Right atrium auricular region (tissue), 2 donors: ENCODE data around the gene PTGES3L. TPM values are rescaled to one million over a fixed set of nuclear protein-coding genes. Genes with fewer than 3 reads are reported as not detected.
A peak's percentile ranks its signal among the peaks of the same experiment; 100 is the strongest.
"Not testable (repeated sequence)": the region's sequence is repeated elsewhere in the genome, so short reads cannot be mapped to it uniquely, and the experiment has no call there.

Experiments used
- DNase-seq: peaks from one replicate; pipeline ENCODE4 v3.0.0-alpha.2; 2019; ENCODE audit warnings: low spot score
- H3K27ac ChIP-seq, 2 donors: fragments of 200-600 bp; sonication (generic); 1 replicate in 1 of 2; 2 replicates in 1 of 2; pipeline ENCODE4 v1.5.1; 2016 to 2019
- H3K27me3 ChIP-seq, 2 donors: fragments of 200-600 bp; sonication (generic); one replicate each; pipeline versions ENCODE4 v1.5.1 to v1.6.0; 2017 to 2019
- H3K36me3 ChIP-seq: fragments of 200-600 bp; sonication (generic); one replicate; pipeline ENCODE4 v1.5.1; 2016
- H3K4me1 ChIP-seq, 2 donors: fragments of 200-600 bp; sonication (generic); one replicate each; pipeline versions ENCODE4 v1.5.1 to v1.6.0; 2017 to 2019
- H3K4me3 ChIP-seq, 2 donors: fragments of 200-600 bp; sonication (generic); 1 replicate in 1 of 2; 2 replicates in 1 of 2; pipeline ENCODE4 v1.5.1; 2017 to 2019; ENCODE audit warnings: mild to moderate bottlenecking in 1 of 2, moderate library complexity in 1 of 2
- H3K9me3 ChIP-seq, 2 donors: fragments of 200-600 bp; sonication (generic); one replicate each; pipeline ENCODE4 v1.5.1; 2019
- CTCF ChIP-seq, 2 donors: fragments of 200-600 bp; sonication (generic); IDR thresholded peaks; one replicate each; pipeline ENCODE4 v1.5.1; 2019; ENCODE audit warnings: antibody characterized with exemption in 2 of 2
- total RNA-seq, 2 donors: library from RNA; depleted of rRNA; stranded (reverse); fragments of >200 nt; gene quantifications; one replicate each; pipeline ENCODE4 v1.1.0, GENCODE V29; 2016

The PTGES3L gene
- total RNA-seq, 2 donors from 2014 or later, result 29.6 to 52.3 TPM

GRCh38 chr17:43010667-43011308 is 30.9 kb upstream of the PTGES3L start:
- DNase-seq, result no peak
- no peaks in the 10 kb centered on the region for H3K9me3 ChIP-seq
- H3K4me3 ChIP-seq, result no peak overlapping the region
- H3K27ac ChIP-seq, result peak overlapping the region; percentile 35 to 56
- H3K4me1 ChIP-seq, result peaks cover 0 to 71% of the 10 kb centered on the region in 2 donors
- TF ChIP-seq CTCF (IDR thresholded peaks at IDR 0.05), result no peak
- H3K27me3 ChIP-seq, result no peaks in the 10 kb centered on the region
- H3K36me3 ChIP-seq, result peaks cover 11% of the 10 kb centered on the region

GRCh38 chr17:43006639-43007551 is 27.0 kb upstream of the PTGES3L start, which contains the start of gene IFI35:
Gene IFI35, plus strand, starts transcription at chr17:43006784. Its CDS starts 164 bp downstream, at chr17:43006948.
- H3K4me1 ChIP-seq, result peaks cover 0 to 33% of the 10 kb centered on the region in 2 donors
- TF ChIP-seq CTCF (IDR thresholded peaks at IDR 0.05), result peak; percentile 15 to 77
- no peaks in the 10 kb centered on the region for H3K9me3 ChIP-seq
- H3K27ac ChIP-seq, result peak within 1 kb of the TSS; percentile 82 to 88
- peaks cover 20% of the 10 kb centered on the region for H3K36me3 ChIP-seq
- DNase-seq, result peak; percentile 92
- H3K4me3 ChIP-seq, result peak within 1 kb of the TSS; percentile 55 to 64
- H3K27me3 ChIP-seq, result no peaks in the 10 kb centered on the region

DNA sequence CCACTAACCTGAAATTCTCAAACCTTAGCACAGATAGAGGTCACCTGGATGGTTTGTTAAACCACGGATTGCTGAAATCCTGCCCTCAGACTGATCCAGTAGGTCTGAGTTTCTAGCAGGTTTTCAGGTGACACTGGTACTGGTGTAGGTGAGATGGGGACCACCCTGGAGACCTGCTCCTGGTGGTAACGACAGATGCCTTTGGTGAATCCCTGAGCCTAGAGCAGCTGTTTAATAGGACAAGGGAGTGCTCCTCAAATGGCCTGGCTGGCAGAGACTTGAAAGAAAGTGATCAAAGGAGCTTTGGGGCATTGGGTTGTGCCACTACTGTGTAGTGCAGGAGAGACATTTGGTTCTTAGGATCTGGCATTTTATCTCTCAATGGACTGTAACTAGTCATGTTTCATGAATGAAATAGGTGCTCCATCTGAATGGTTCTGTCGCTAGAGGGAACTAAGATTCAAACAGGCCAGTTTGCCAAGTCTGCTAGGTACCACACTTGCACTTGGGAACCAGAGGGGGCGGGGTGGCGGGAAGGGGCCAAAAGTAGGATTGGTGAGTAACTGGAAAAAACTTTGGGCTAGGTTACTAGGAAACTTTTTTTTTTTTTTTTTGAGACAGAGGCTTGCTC is 23.8 kb upstream of the PTGES3L start:
- Histone ChIP-seq H3K9me3 (no peaks in the 10 kb centered on the region), H3K4me3 (no peak overlapping the region), H3K4me1 (peaks cover 0 to 37% of the 10 kb centered on the region in 2 donors), H3K36me3 (peaks cover 45% of the 10 kb centered on the region), H3K27ac (no peak overlapping the region), H3K27me3 (no peaks in the 10 kb centered on the region)
- no peak for DNase-seq
- TF ChIP-seq CTCF (IDR thresholded peaks at IDR 0.05), result no peak

DNA sequence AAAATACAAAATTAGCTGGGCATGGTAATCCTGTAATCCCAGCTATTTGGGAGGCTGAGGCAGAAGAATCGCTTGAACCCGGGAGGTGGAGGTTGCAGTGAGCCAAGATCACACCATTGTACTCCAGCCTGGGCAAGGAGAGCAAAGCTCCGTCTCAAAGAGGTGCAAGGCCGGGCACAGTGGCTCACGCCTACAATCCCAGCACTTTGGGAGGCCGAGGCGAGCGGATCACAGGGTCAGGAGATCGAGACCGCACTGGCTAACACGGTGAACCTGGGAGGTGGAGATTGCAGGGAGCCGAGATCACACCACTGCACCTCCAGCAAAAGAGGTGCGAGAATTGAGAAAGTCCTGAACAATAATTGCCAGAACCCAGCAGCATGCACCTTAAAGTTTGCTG is 21.0 kb upstream of the PTGES3L start:
- not testable (repeated sequence) for H3K9me3 ChIP-seq, H3K4me3 ChIP-seq, H3K27ac ChIP-seq, DNase-seq, H3K27me3 ChIP-seq
- peaks cover 45% of the 10 kb centered on the region for H3K36me3 ChIP-seq
- peaks cover 0 to 38% of the 10 kb centered on the region in 2 donors for H3K4me1 ChIP-seq

- peak overlapping the region; percentile 87 to 93 for H3K27ac ChIP-seq
- peak overlapping the region; percentile 73 to 76 for H3K4me3 ChIP-seq
- no peaks in the 10 kb centered on the region for H3K9me3 ChIP-seq
- no peak for TF ChIP-seq CTCF (IDR thresholded peaks at IDR 0.05)
- peaks cover 45% of the 10 kb centered on the region for H3K36me3 ChIP-seq
- no peaks in the 10 kb centered on the region for H3K27me3 ChIP-seq
- H3K4me1 ChIP-seq, result peaks cover 0 to 38% of the 10 kb centered on the region in 2 donors
- no peak for DNase-seq
Measured at GRCh38 chr17:42999003-42999525, 19.2 kb upstream of the PTGES3L start.
